Natural killer cell (primary cell): Measurements from ENCODE around the gene IL1RAPL2. TPM values are rescaled to one million over a fixed set of nuclear protein-coding genes. Genes with fewer than 3 reads are reported as not detected.

Source experiments
- ATAC-seq, 3 donors: fragments of 150-1000 bp in 2 of 3; fragments of 200-7000 bp in 1 of 3; cut with Tn5 transposase; 1 replicate in 1 of 3; 2 replicates in 2 of 3; pipeline ENCODE4 v1.10.0; 2021; ENCODE audit warnings: mild to moderate bottlenecking in 2 of 3, moderate library complexity in 2 of 3
- DNase-seq, 2 donors: peaks; one replicate each; pipeline versions ENCODE4 v3.0.0 to v3.0.0-alpha.2; 2013 to 2021; ENCODE audit warnings: mixed read lengths in 1 of 2
- H3K27ac ChIP-seq: one replicate; pipeline ENCODE4 v1.5.1; 2013; ENCODE audit warnings: mild to moderate bottlenecking, low read length
- H3K27me3 ChIP-seq: one replicate; pipeline ENCODE4 v1.6.1; 2013; ENCODE audit warnings: low read length; ENCODE audit not compliant: control insufficient read depth, insufficient read depth
- H3K36me3 ChIP-seq: one replicate; pipeline ENCODE4 v1.6.1; 2013; ENCODE audit warnings: low read length; ENCODE audit not compliant: control insufficient read depth, insufficient read depth
- H3K4me1 ChIP-seq: one replicate; pipeline ENCODE4 v1.6.1; 2013; ENCODE audit warnings: low read length; ENCODE audit not compliant: control insufficient read depth, insufficient read depth
- H3K4me3 ChIP-seq: one replicate; pipeline ENCODE4 v1.5.1; 2013; ENCODE audit warnings: low read length
- H3K9me3 ChIP-seq: one replicate; pipeline ENCODE4 v1.6.1; 2013; ENCODE audit warnings: low read length; ENCODE audit not compliant: control insufficient read depth, insufficient read depth
- H3K27ac Mint-ChIP-seq, 2 donors: one replicate each; pipeline ENCODE4 v1.8.0; 2022; ENCODE audit warnings: mild to moderate bottlenecking in 2 of 2, mixed read lengths in 2 of 2, moderate library complexity in 1 of 2
- H3K27me3 Mint-ChIP-seq, 2 donors: one replicate each; pipeline ENCODE4 v1.8.0; 2022; ENCODE audit warnings: low read depth in 2 of 2, mixed read lengths in 2 of 2
- H3K36me3 Mint-ChIP-seq: one replicate; pipeline ENCODE4 v1.8.0; 2022; ENCODE audit warnings: mixed read lengths
- H3K4me1 Mint-ChIP-seq, 2 donors: one replicate each; pipeline ENCODE4 v1.8.0; 2022; ENCODE audit warnings: mixed read lengths in 2 of 2
- H3K4me3 Mint-ChIP-seq: one replicate; pipeline ENCODE4 v1.8.0; 2022; ENCODE audit warnings: mild to moderate bottlenecking, moderate library complexity, mixed read lengths
- H3K9me3 Mint-ChIP-seq, 2 donors: one replicate each; pipeline ENCODE4 v1.8.0; 2022; ENCODE audit warnings: mixed read lengths in 2 of 2
- CTCF ChIP-seq: fragments of 200-600 bp; IDR thresholded peaks from one replicate; pipeline ENCODE4 v1.8.0; 2022; ENCODE audit warnings: antibody characterized with exemption
- WGBS: methylation state at CpG from one replicate; pipeline ENCODE4 v1.1.7; 2013; ENCODE audit warnings: missing lambda C conversion rate; ENCODE audit not compliant: insufficient coverage; 5-methylcytosine and 5-hydroxymethylcytosine counted together
- intact Hi-C: fragments of 100-400 bp; cut with micrococcal nuclease; formaldehyde crosslinking; loops from one replicate; pipeline ENCODE4 v1.14.2; 2022
- total RNA-seq, 4 donors: library from RNA; stranded (reverse); fragments of 120-200 nt in 1 of 4; gene quantifications; one replicate each; pipeline versions ENCODE4 v1.2.3 to v1.2.4, GENCODE V29; 2013 to 2022

The IL1RAPL2 gene
- total RNA-seq, 3 donors from 2014 or later (not counting 1 experiment from before 2014, with no cell fraction given): not detected

- Mint-ChIP-seq H3K27ac (no peak overlapping the region), H3K36me3 (no peaks in the 10 kb centered on the region)
- WGBS: 84% methylated on average over 5 of the region's 5 CpGs
These were observed 1079.8 kb downstream of the IL1RAPL2 start for GRCh38 chrX:105645667-105646357.

GRCh38 chrX:105646592-105647372 is 1080.8 kb downstream of the IL1RAPL2 start:
- DNase-seq (no peak), ATAC-seq (no peak)
- H3K4me3 ChIP-seq: no peak overlapping the region
- no peak for TF ChIP-seq CTCF
- no peaks in the 10 kb centered on the region for H3K36me3 ChIP-seq
- H3K4me3 Mint-ChIP-seq: no peak overlapping the region
- no peak overlapping the region for H3K27ac ChIP-seq
- H3K4me1 Mint-ChIP-seq: no peaks in the 10 kb centered on the region
- H3K27me3 ChIP-seq: no peaks in the 10 kb centered on the region
- H3K36me3 Mint-ChIP-seq: no peaks in the 10 kb centered on the region
- intact Hi-C loops: no loop called here
- 93% methylated on average over 16 of the region's 17 CpGs for WGBS
- no peaks in the 10 kb centered on the region for H3K9me3 ChIP-seq
- H3K27ac Mint-ChIP-seq: no peak overlapping the region
- no peaks in the 10 kb centered on the region for H3K27me3 Mint-ChIP-seq
- H3K4me1 ChIP-seq: no peaks in the 10 kb centered on the region
- peaks cover 3 to 5% of the 10 kb centered on the region in 2 donors for H3K9me3 Mint-ChIP-seq

More at GRCh38 chrX:105645667-105646357, 1079.8 kb downstream of the IL1RAPL2 start:
- Mint-ChIP-seq H3K27me3 (no peaks in the 10 kb centered on the region), H3K4me1 (no peaks in the 10 kb centered on the region), H3K9me3 (peaks cover 3 to 5% of the 10 kb centered on the region in 2 donors), H3K4me3 (no peak overlapping the region)
- no peaks in the 10 kb centered on the region for H3K36me3 ChIP-seq
- TF ChIP-seq CTCF: no peak
- H3K4me1 ChIP-seq: no peaks in the 10 kb centered on the region
- no peaks in the 10 kb centered on the region for H3K27me3 ChIP-seq
- H3K9me3 ChIP-seq: no peaks in the 10 kb centered on the region
- no peak overlapping the region for H3K4me3 ChIP-seq
- intact Hi-C loops: no loop called here
- DNase-seq (no peak), ATAC-seq (no peak)
- no peak overlapping the region for H3K27ac ChIP-seq

- H3K27ac ChIP-seq: no peak overlapping the region
- ATAC-seq: no peak
- H3K36me3 ChIP-seq: no peaks in the 10 kb centered on the region
- H3K27ac Mint-ChIP-seq: no peak overlapping the region
- H3K9me3 Mint-ChIP-seq: peaks cover 3 to 7% of the 10 kb centered on the region in 2 donors
- H3K27me3 Mint-ChIP-seq: no peaks in the 10 kb centered on the region
- WGBS: 73% methylated on average over 1 of the region's 2 CpGs
- H3K36me3 Mint-ChIP-seq: no peaks in the 10 kb centered on the region
- H3K9me3 ChIP-seq: no peaks in the 10 kb centered on the region
- intact Hi-C loops: no loop called here
- no peaks in the 10 kb centered on the region for H3K27me3 ChIP-seq
- no peaks in the 10 kb centered on the region for H3K4me1 Mint-ChIP-seq
- no peak overlapping the region for H3K4me3 Mint-ChIP-seq
- H3K4me3 ChIP-seq: no peak overlapping the region
- no peak for TF ChIP-seq CTCF
- DNase-seq: no peak
- no peaks in the 10 kb centered on the region for H3K4me1 ChIP-seq
These were observed 1081.8 kb downstream of the IL1RAPL2 start for GRCh38 chrX:105647749-105648148.
